MCF 10A (cell line): ENCODE results near the gene SIGLEC15. TPM values are rescaled to one million over a fixed set of nuclear protein-coding genes. Genes with fewer than 3 reads are reported as not detected.

Experiments used
- BruUV-seq: library from RNA; stranded (reverse); fragments of 400-500 nt; replicated peaks from 2 replicates; lab custom pipeline; 2021; lab: Mats Ljungman, UMichigan
- CTCF ChIA-PET: fragments of 300-600 bp; sonication (Branson Sonifier 250); formaldehyde crosslinking; extraction: SDS; loops from one replicate; lab custom pipeline; 2021; ENCODE audit warnings: antibody characterized with exemption, inconsistent platforms; lab: Yijun Ruan, JAX
- POLR2A ChIA-PET: fragments of 300-600, 350-650 bp; sonication (Branson Sonifier 250); formaldehyde crosslinking; extraction: SDS; loops from one replicate; lab custom pipeline; 2020; ENCODE audit warnings: antibody characterized with exemption, inconsistent platforms; lab: Yijun Ruan, JAX
- DNase-seq: peaks from one replicate; pipeline ENCODE4 v3.0.0-alpha.2; 2018; ENCODE audit not compliant: unreplicated experiment
- H3K27ac Mint-ChIP-seq: one replicate; pipeline ENCODE4 v1.8.0; 2022; ENCODE audit warnings: mild to moderate bottlenecking, low read depth, mixed read lengths; ENCODE audit not compliant: unreplicated experiment
- H3K27me3 Mint-ChIP-seq: one replicate; pipeline ENCODE4 v1.8.0; 2022; ENCODE audit warnings: mixed read lengths; ENCODE audit not compliant: insufficient read depth, unreplicated experiment
- H3K36me3 Mint-ChIP-seq: one replicate; pipeline ENCODE4 v1.8.0; 2022; ENCODE audit warnings: mild to moderate bottlenecking, moderate library complexity, mixed read lengths; ENCODE audit not compliant: insufficient read depth, unreplicated experiment
- H3K4me1 Mint-ChIP-seq: one replicate; pipeline ENCODE4 v1.8.0; 2022; ENCODE audit warnings: mixed read lengths; ENCODE audit not compliant: insufficient read depth, unreplicated experiment
- H3K4me3 Mint-ChIP-seq: one replicate; pipeline ENCODE4 v1.8.0; 2022; ENCODE audit warnings: mild to moderate bottlenecking, moderate library complexity, mixed read lengths; ENCODE audit not compliant: unreplicated experiment
- H3K9me3 Mint-ChIP-seq: one replicate; pipeline ENCODE4 v1.8.0; 2022; ENCODE audit warnings: mixed read lengths; ENCODE audit not compliant: unreplicated experiment
- intact Hi-C: fragments of 100-400 bp; cut with micrococcal nuclease; formaldehyde crosslinking; loops from 2 replicates; pipeline ENCODE4 v1.14.1; 2022
- total RNA-seq: library from RNA; stranded (reverse); gene quantifications from 2 replicates; pipeline ENCODE4 v1.2.3, GENCODE V29; 2022
- TF ChIP-seq, protein P1 (sequence below): fragments of 200-600 bp; IDR thresholded peaks from one replicate; pipeline ENCODE4 v1.8.0; 2022; ENCODE audit warnings: antibody characterized with exemption, mild to moderate bottlenecking; ENCODE audit not compliant: unreplicated experiment

The SIGLEC15 gene
- total RNA-seq, 1 experiment from 2014 or later = not detected

DNA sequence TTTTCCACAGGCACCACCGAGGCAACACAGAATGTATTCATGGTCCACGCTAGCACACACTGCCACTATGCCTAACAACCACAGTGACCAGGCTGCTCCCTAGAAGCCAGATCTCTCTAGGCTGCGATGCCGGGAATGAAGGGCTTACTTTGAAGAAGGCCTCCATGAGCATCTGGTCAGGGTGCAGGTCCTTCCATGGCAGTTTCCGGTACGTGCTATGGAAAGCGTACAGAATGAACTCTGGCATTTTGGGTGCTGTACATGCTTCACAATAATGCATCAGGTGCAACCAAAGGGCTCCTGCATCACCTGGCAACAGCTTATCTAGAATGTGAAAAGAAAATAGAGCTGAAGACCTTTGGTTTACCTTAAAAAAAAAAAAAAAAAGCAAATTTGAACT, 44.9 kb downstream of the SIGLEC15 start:
- ChIA-PET CTCF (interaction anchor here (0.7 to 4.2 kb wide), 4 partner anchors 9 to 203 kb away, joined by 3 to 36 read pairs (median 4); no protein-coding TSS in a partner anchor), POLR2A (interaction anchor here (1.6 kb wide), 1 partner anchor 148 kb away, joined by 4 read pairs; no protein-coding TSS in a partner anchor)
- no peak for DNase-seq
- Mint-ChIP-seq H3K4me1 (peaks cover 8% of the 10 kb centered on the region), H3K27ac (no peak overlapping the region), H3K27me3 (no peaks in the 10 kb centered on the region), H3K36me3 (peaks cover 54% of the 10 kb centered on the region), H3K9me3 (no peaks in the 10 kb centered on the region), H3K4me3 (no peak overlapping the region)
- BruUV-seq = no TSS peak
- intact Hi-C loops = no loop called here
- TF ChIP-seq, protein P1, sequence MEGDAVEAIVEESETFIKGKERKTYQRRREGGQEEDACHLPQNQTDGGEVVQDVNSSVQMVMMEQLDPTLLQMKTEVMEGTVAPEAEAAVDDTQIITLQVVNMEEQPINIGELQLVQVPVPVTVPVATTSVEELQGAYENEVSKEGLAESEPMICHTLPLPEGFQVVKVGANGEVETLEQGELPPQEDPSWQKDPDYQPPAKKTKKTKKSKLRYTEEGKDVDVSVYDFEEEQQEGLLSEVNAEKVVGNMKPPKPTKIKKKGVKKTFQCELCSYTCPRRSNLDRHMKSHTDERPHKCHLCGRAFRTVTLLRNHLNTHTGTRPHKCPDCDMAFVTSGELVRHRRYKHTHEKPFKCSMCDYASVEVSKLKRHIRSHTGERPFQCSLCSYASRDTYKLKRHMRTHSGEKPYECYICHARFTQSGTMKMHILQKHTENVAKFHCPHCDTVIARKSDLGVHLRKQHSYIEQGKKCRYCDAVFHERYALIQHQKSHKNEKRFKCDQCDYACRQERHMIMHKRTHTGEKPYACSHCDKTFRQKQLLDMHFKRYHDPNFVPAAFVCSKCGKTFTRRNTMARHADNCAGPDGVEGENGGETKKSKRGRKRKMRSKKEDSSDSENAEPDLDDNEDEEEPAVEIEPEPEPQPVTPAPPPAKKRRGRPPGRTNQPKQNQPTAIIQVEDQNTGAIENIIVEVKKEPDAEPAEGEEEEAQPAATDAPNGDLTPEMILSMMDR = no peak

DNA sequence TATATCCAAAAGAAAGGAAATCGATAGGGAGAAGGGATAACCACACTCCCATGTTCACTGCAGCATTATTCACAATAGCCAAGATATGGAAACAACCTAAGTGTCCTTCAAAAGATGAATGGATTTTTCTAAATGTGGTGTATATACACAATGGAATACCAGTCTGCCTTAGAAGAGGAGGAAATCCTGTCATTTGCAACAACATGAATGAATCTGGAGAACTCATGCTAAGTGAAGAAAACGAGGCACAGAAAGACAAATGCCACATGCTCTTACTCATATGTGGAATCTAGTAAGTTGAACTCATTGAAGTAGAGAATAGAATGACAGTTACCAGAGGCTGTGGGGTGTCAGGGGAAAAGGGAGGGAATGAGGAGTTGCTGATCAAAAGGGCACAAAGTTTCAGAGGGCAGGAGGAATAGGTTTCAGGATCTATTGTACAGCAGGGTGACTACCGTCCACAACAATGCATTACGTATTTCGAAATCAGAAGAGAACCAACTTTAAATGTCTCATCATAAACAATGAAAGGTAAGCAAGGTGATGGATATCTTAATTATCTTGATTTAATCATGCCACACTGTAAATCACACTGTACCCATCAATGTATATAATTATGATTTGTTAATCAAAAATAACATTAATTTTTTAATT, 46.1 kb downstream of the SIGLEC15 start:
- DNase-seq = peak; percentile 53
- intact Hi-C loops = no loop called here
- Mint-ChIP-seq H3K27ac (peak overlapping the region; percentile 1), H3K27me3 (no peaks in the 10 kb centered on the region), H3K4me3 (no peak overlapping the region), H3K4me1 (peaks cover 8% of the 10 kb centered on the region), H3K9me3 (no peaks in the 10 kb centered on the region), H3K36me3 (peaks cover 49% of the 10 kb centered on the region)
- no TSS peak for BruUV-seq
- TF ChIP-seq, protein P1 = no peak
- POLR2A ChIA-PET = no interaction called here
- CTCF ChIA-PET = interaction anchor here (4.2 kb wide), 1 partner anchor 8 kb away, joined by 36 read pairs; no protein-coding TSS in a partner anchor

DNA sequence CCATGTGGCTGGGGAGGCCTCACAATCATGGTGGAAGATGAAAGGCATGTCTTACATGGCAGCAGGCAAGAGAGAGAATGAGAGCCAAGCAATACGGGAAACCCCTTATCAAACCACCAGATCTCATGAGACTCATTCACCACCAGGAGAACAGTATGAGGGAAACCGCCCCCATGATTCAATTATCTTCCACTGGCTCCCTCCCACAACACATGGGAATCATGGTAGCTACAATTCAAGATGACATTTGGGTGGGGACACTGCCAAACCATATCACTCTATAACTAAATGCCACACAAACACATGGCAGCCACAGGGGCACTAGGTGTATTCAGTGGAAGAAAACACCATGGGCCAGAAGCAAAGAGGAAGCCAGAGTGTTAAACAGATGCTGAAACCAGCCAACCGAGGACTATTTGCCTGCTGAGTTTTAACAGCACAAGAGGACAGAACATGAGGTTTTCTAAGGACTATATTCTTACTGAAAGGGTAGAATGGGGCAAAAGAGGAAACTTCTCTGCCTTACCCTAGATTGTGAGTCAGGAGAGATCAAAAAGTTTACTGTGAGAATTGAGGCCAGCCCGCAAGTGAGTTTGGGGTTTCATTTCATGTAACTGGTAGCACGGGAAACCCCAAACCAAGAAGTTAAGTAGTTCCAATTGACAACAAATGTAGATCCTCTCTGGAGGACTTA, 49.2 kb downstream of the SIGLEC15 start:
- H3K27ac Mint-ChIP-seq = peak overlapping the region; percentile 46
- no peaks in the 10 kb centered on the region for H3K27me3 Mint-ChIP-seq
- BruUV-seq = no TSS peak
- intact Hi-C loops = no loop called here
- TF ChIP-seq, protein P1 = no peak
- H3K4me1 Mint-ChIP-seq = peaks cover 8% of the 10 kb centered on the region
- POLR2A ChIA-PET = no interaction called here
- H3K9me3 Mint-ChIP-seq = no peaks in the 10 kb centered on the region
- CTCF ChIA-PET = interaction anchor here (0.5 to 1.3 kb wide), 4 partner anchors 100 to 213 kb away, joined by 3 to 6 read pairs (median 3); no protein-coding TSS in a partner anchor
- DNase-seq = no peak
- no peak overlapping the region for H3K4me3 Mint-ChIP-seq
- peaks cover 68% of the 10 kb centered on the region for H3K36me3 Mint-ChIP-seq

DNA sequence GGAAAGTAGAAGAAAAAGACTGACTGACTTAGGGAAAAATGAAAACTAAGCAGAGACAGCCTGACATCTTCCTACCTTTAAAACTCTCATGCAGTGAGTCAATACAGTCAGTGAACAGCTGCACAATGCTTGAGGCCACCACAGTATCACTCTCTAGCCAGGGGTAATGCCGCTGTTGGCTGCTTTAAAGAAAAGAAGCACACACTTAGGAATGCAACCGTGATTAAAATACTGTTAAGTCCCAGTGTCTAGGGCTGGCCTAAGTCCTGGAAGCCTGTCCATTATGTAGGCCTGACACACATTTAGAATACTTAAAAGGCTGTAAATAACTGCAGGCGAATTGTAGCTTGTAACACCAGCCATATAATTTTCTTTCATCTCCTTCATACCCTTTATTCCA, 50.7 kb downstream of the SIGLEC15 start:
- Mint-ChIP-seq H3K4me1 (peaks cover 7% of the 10 kb centered on the region), H3K9me3 (no peaks in the 10 kb centered on the region), H3K27ac (no peak overlapping the region), H3K27me3 (no peaks in the 10 kb centered on the region), H3K36me3 (peaks cover 62% of the 10 kb centered on the region), H3K4me3 (no peak overlapping the region)
- BruUV-seq = no TSS peak
- intact Hi-C loops = no loop called here
- ChIA-PET POLR2A (no interaction called here), CTCF (interaction anchor here (0.8 to 8.8 kb wide), 3 partner anchors 154 to 255 kb away, joined by 3 to 153 read pairs (median 3); no protein-coding TSS in a partner anchor)
- TF ChIP-seq, protein P1 = no peak
- DNase-seq = no peak
